ENCODE data around the gene TTC27.
"Not testable (repeated sequence)": the region's sequence is repeated elsewhere in the genome, so short reads cannot be mapped to it uniquely, and the experiment has no call there.

GRCh38 chr2:32726678-32727077 lies 98.8 kb downstream of the TTC27 start:
- TF ChIP-seq CTCF, POLR2A (IDR thresholded peaks at IDR 0.05): not testable (repeated sequence)
